HEK293T (cell line): ENCODE measurements around the gene NLRP7.
"Not testable (repeated sequence)": the region's sequence is repeated elsewhere in the genome, so short reads cannot be mapped to it uniquely, and the experiment has no call there.

Experiments
- ARNT ChIP-seq: fragments of 450-650 bp; IDR thresholded peaks from 2 replicates; pipeline ENCODE4 v1.6.1; 2017; ENCODE audit warnings: mild to moderate bottlenecking
- BHLHE40 ChIP-seq: fragments of 450-650 bp; IDR thresholded peaks from 2 replicates; pipeline ENCODE4 v1.6.1; 2016; ENCODE audit warnings: mild to moderate bottlenecking, moderate library complexity, borderline replicate concordance
- CTBP1 ChIP-seq: fragments of 450-650 bp; IDR thresholded peaks from 2 replicates; pipeline ENCODE4 v1.6.1; 2016; ENCODE audit warnings: borderline replicate concordance
- FOXA1 ChIP-seq: fragments of 450-650 bp; IDR thresholded peaks from 2 replicates; pipeline ENCODE4 v1.6.1; 2016; ENCODE audit warnings: mild to moderate bottlenecking
- FOXK2 ChIP-seq: fragments of 450-650 bp; IDR thresholded peaks from 2 replicates; pipeline ENCODE4 v1.6.1; 2016; ENCODE audit warnings: mild to moderate bottlenecking
- FOXM1 ChIP-seq: fragments of 450-650 bp; IDR thresholded peaks from 2 replicates; pipeline ENCODE4 v1.6.1; 2017; ENCODE audit warnings: mild to moderate bottlenecking, borderline replicate concordance
- NFRKB ChIP-seq: fragments of 450-650 bp; IDR thresholded peaks from 2 replicates; pipeline ENCODE4 v1.6.1; 2016; ENCODE audit warnings: mild to moderate bottlenecking, moderate library complexity
- SUZ12 ChIP-seq: fragments of 450-650 bp; IDR thresholded peaks from 2 replicates; pipeline ENCODE4 v1.6.1; 2016; ENCODE audit warnings: mild to moderate bottlenecking
- TF ChIP-seq, protein P1 (sequence below): fragments of 450-650 bp; IDR thresholded peaks from 2 replicates; pipeline ENCODE4 v1.6.1; 2016

DNA sequence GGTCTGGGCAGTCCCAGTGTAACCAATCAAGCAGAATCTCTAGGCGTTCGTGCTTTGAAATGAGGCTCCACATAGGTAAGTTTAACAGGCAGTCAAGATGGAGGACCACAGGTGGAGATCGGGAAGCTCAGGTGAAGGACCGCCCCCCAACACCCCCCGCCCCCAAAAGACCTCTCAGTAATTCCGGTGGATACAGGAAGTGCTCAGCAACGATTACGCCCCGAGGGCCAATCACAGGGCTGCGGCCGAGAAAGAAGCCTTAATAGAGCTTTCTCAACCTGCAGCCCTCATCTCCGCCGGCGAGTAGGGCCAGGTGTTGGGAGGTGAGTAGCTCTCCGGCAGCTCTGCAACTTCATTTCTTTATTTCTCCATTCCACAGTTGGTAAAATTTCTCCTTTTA lies 17.7 kb upstream of the NLRP7 start:
- TF ChIP-seq BHLHE40, FOXK2, SUZ12, CTBP1, ARNT, FOXA1, FOXM1, NFRKB: not testable (repeated sequence)
- TF ChIP-seq, protein P1, sequence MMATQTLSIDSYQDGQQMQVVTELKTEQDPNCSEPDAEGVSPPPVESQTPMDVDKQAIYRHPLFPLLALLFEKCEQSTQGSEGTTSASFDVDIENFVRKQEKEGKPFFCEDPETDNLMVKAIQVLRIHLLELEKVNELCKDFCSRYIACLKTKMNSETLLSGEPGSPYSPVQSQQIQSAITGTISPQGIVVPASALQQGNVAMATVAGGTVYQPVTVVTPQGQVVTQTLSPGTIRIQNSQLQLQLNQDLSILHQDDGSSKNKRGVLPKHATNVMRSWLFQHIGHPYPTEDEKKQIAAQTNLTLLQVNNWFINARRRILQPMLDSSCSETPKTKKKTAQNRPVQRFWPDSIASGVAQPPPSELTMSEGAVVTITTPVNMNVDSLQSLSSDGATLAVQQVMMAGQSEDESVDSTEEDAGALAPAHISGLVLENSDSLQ: not testable (repeated sequence)
